Adipocyte (in vitro differentiated cells): ENCODE results near the gene TENT4A.

Source experiments
- DNase-seq: peaks from one replicate; pipeline ENCODE4 v3.0.0-alpha.2; 2015; ENCODE audit warnings: low read depth
- H3K27me3 ChIP-seq: replicated peaks from 2 replicates; pipeline ENCODE4 v1.7.0; 2013; ENCODE audit warnings: mild to moderate bottlenecking, low read length, moderate library complexity; ENCODE audit not compliant: control insufficient read depth, insufficient read depth
- H3K36me3 ChIP-seq: 2 replicates; pipeline ENCODE4 v1.7.0; 2013; ENCODE audit warnings: low read length, mild to moderate bottlenecking, moderate library complexity; ENCODE audit not compliant: control insufficient read depth, insufficient read depth, severe bottlenecking
- H3K4me1 ChIP-seq: 2 replicates; pipeline ENCODE4 v1.7.0; 2013; ENCODE audit warnings: mild to moderate bottlenecking, low read length, moderate library complexity; ENCODE audit not compliant: control insufficient read depth, insufficient read depth
- H3K4me3 ChIP-seq: 2 replicates; pipeline ENCODE4 v1.7.0; 2013; ENCODE audit warnings: mild to moderate bottlenecking, low read length, moderate library complexity
- H3K9ac ChIP-seq: 2 replicates; pipeline ENCODE4 v1.7.0; 2013; ENCODE audit warnings: mild to moderate bottlenecking, low read length, moderate library complexity
- H3K9me3 ChIP-seq: 2 replicates; pipeline ENCODE4 v1.7.0; 2013; ENCODE audit warnings: mild to moderate bottlenecking, low read length, moderate library complexity; ENCODE audit not compliant: control insufficient read depth

The TENT4A gene

GRCh38 chr5:6780802-6781391 is 67.7 kb downstream of the TENT4A start:
- Histone ChIP-seq H3K27me3 (no peaks in the 10 kb centered on the region), H3K9me3 (no peaks in the 10 kb centered on the region), H3K36me3 (peaks cover 6% of the 10 kb centered on the region), H3K9ac (no peak overlapping the region), H3K4me3 (no peak overlapping the region), H3K4me1 (peaks cover 6% of the 10 kb centered on the region)
- DNase-seq = no peak

GRCh38 chr5:6781716-6782115 is 68.5 kb downstream of the TENT4A start:
- Histone ChIP-seq H3K4me1 (peaks cover 14% of the 10 kb centered on the region), H3K36me3 (peaks cover 6% of the 10 kb centered on the region), H3K27me3 (no peaks in the 10 kb centered on the region), H3K4me3 (no peak overlapping the region), H3K9me3 (no peaks in the 10 kb centered on the region), H3K9ac (no peak overlapping the region)
- DNase-seq = peak; percentile 32

- peak; percentile 17 for DNase-seq
- H3K4me1 ChIP-seq = peaks cover 31% of the 10 kb centered on the region
- H3K27me3 ChIP-seq = no peaks in the 10 kb centered on the region
- H3K9me3 ChIP-seq = no peaks in the 10 kb centered on the region
- H3K4me3 ChIP-seq = no peak overlapping the region
- no peak overlapping the region for H3K9ac ChIP-seq
- H3K36me3 ChIP-seq = no peaks in the 10 kb centered on the region
Measured at GRCh38 chr5:6783787-6784186, 70.6 kb downstream of the TENT4A start.

- no peak overlapping the region for H3K9ac ChIP-seq
- no peak for DNase-seq
- no peaks in the 10 kb centered on the region for H3K36me3 ChIP-seq
- H3K4me3 ChIP-seq = no peak overlapping the region
- H3K27me3 ChIP-seq = no peaks in the 10 kb centered on the region
- H3K9me3 ChIP-seq = no peaks in the 10 kb centered on the region
- H3K4me1 ChIP-seq = peaks cover 37% of the 10 kb centered on the region
Measured at GRCh38 chr5:6784481-6784880, 71.2 kb downstream of the TENT4A start.

- no peak overlapping the region for H3K9ac ChIP-seq
- no peaks in the 10 kb centered on the region for H3K36me3 ChIP-seq
- DNase-seq = no peak
- peaks cover 45% of the 10 kb centered on the region for H3K4me1 ChIP-seq
- H3K4me3 ChIP-seq = no peak overlapping the region
- no peaks in the 10 kb centered on the region for H3K9me3 ChIP-seq
- H3K27me3 ChIP-seq = peaks cover 3% of the 10 kb centered on the region
Measured at GRCh38 chr5:6785161-6785860, 72.1 kb downstream of the TENT4A start.

GRCh38 chr5:6785861-6786180 is 72.6 kb downstream of the TENT4A start:
- no peak overlapping the region for H3K9ac ChIP-seq
- peaks cover 47% of the 10 kb centered on the region for H3K4me1 ChIP-seq
- no peaks in the 10 kb centered on the region for H3K9me3 ChIP-seq
- no peak for DNase-seq
- H3K27me3 ChIP-seq = peaks cover 7% of the 10 kb centered on the region
- H3K4me3 ChIP-seq = no peak overlapping the region
- no peaks in the 10 kb centered on the region for H3K36me3 ChIP-seq

- H3K4me3 ChIP-seq = no peak overlapping the region
- H3K36me3 ChIP-seq = no peaks in the 10 kb centered on the region
- DNase-seq = no peak
- H3K9me3 ChIP-seq = no peaks in the 10 kb centered on the region
- peaks cover 12% of the 10 kb centered on the region for H3K27me3 ChIP-seq
- no peak overlapping the region for H3K9ac ChIP-seq
- peaks cover 47% of the 10 kb centered on the region for H3K4me1 ChIP-seq
Measured at GRCh38 chr5:6786786-6787495, 73.7 kb downstream of the TENT4A start.

GRCh38 chr5:6787941-6788340 is 74.7 kb downstream of the TENT4A start:
- no peak overlapping the region for H3K4me3 ChIP-seq
- no peaks in the 10 kb centered on the region for H3K36me3 ChIP-seq
- peaks cover 47% of the 10 kb centered on the region for H3K4me1 ChIP-seq
- no peaks in the 10 kb centered on the region for H3K9me3 ChIP-seq
- DNase-seq = no peak
- peaks cover 15% of the 10 kb centered on the region for H3K27me3 ChIP-seq
- no peak overlapping the region for H3K9ac ChIP-seq

- H3K4me3 ChIP-seq = no peak overlapping the region
- H3K27me3 ChIP-seq = peaks cover 18% of the 10 kb centered on the region
- DNase-seq = no peak
- H3K9me3 ChIP-seq = no peaks in the 10 kb centered on the region
- H3K36me3 ChIP-seq = no peaks in the 10 kb centered on the region
- peaks cover 47% of the 10 kb centered on the region for H3K4me1 ChIP-seq
- H3K9ac ChIP-seq = no peak overlapping the region
Measured at GRCh38 chr5:6788439-6788838, 75.2 kb downstream of the TENT4A start.

GRCh38 chr5:6788956-6789649 is 75.9 kb downstream of the TENT4A start:
- Histone ChIP-seq H3K27me3 (peaks cover 19% of the 10 kb centered on the region), H3K4me3 (peak overlapping the region; percentile 4), H3K36me3 (no peaks in the 10 kb centered on the region), H3K4me1 (peaks cover 47% of the 10 kb centered on the region), H3K9ac (peak overlapping the region; percentile 35), H3K9me3 (no peaks in the 10 kb centered on the region)
- peak; percentile 16 for DNase-seq

- Histone ChIP-seq H3K4me1 (peaks cover 46% of the 10 kb centered on the region), H3K36me3 (no peaks in the 10 kb centered on the region), H3K9ac (no peak overlapping the region), H3K9me3 (no peaks in the 10 kb centered on the region), H3K27me3 (peaks cover 19% of the 10 kb centered on the region), H3K4me3 (no peak overlapping the region)
- no peak for DNase-seq
Measured at GRCh38 chr5:6790346-6790865, 77.2 kb downstream of the TENT4A start.
